Ascending aorta (tissue), 2 donors: ENCODE data around the gene KLC3. TPM values are rescaled to one million over a fixed set of nuclear protein-coding genes. Genes with fewer than 3 reads are reported as not detected.

Experiments used
- DNase-seq, 2 donors: peaks; one replicate each; pipeline ENCODE4 v3.0.0-alpha.2; 2019; ENCODE audit warnings: low spot score in 2 of 2
- H3K27ac ChIP-seq, 2 donors: fragments of 200-600 bp; sonication (generic); one replicate each; pipeline ENCODE4 v1.5.1; 2016 to 2017; ENCODE audit warnings: mild to moderate bottlenecking in 1 of 2
- H3K27me3 ChIP-seq: fragments of 200-600 bp; sonication (generic); one replicate; pipeline ENCODE4 v1.5.1; 2017
- H3K36me3 ChIP-seq, 2 donors: fragments of 200-600 bp; sonication (generic); one replicate each; pipeline ENCODE4 v1.5.1; 2016
- H3K4me1 ChIP-seq, 2 donors: fragments of 200-600 bp; sonication (generic); one replicate each; pipeline ENCODE4 v1.5.1; 2016 to 2017; ENCODE audit warnings: mild to moderate bottlenecking in 1 of 2
- H3K4me3 ChIP-seq, 2 donors: fragments of 200-600 bp; sonication (generic); one replicate each; pipeline ENCODE4 v1.5.1; 2016 to 2017; ENCODE audit warnings: mild to moderate bottlenecking in 1 of 2
- H3K9me3 ChIP-seq, 2 donors: fragments of 200-600 bp; sonication (generic); one replicate each; pipeline ENCODE4 v1.5.1; 2016
- intact Hi-C: fragments of 100-400 bp; cut with DNase I; formaldehyde crosslinking; loops from one replicate; pipeline ENCODE4 v1.15.1; 2023
- total RNA-seq: library from RNA; depleted of rRNA; stranded (reverse); fragments of >200 nt; gene quantifications from one replicate; pipeline ENCODE4 v1.1.0, GENCODE V29; 2016
- TF ChIP-seq, protein P1 (sequence below), 3 experiments: fragments of 200-600 bp in 2 of 3; fragments of 450-650 bp in 1 of 3; sonication (generic) in 2 of 3; IDR thresholded peaks; one replicate each; pipeline ENCODE4 v1.5.1; 2016 to 2019; ENCODE audit warnings: antibody characterized with exemption in 3 of 3, mild to moderate bottlenecking in 1 of 3, moderate library complexity in 1 of 3

KLC3 gene
- total RNA-seq, 1 donor from 2014 or later: not detected

- Histone ChIP-seq H3K4me3 (no peak overlapping the region), H3K27me3 (peaks cover 4% of the 10 kb centered on the region), H3K36me3 (peaks cover 18 to 28% of the 10 kb centered on the region in 2 donors), H3K9me3 (no peaks in the 10 kb centered on the region), H3K4me1 (no peaks in the 10 kb centered on the region), H3K27ac (no peak overlapping the region)
- TF ChIP-seq, protein P1, sequence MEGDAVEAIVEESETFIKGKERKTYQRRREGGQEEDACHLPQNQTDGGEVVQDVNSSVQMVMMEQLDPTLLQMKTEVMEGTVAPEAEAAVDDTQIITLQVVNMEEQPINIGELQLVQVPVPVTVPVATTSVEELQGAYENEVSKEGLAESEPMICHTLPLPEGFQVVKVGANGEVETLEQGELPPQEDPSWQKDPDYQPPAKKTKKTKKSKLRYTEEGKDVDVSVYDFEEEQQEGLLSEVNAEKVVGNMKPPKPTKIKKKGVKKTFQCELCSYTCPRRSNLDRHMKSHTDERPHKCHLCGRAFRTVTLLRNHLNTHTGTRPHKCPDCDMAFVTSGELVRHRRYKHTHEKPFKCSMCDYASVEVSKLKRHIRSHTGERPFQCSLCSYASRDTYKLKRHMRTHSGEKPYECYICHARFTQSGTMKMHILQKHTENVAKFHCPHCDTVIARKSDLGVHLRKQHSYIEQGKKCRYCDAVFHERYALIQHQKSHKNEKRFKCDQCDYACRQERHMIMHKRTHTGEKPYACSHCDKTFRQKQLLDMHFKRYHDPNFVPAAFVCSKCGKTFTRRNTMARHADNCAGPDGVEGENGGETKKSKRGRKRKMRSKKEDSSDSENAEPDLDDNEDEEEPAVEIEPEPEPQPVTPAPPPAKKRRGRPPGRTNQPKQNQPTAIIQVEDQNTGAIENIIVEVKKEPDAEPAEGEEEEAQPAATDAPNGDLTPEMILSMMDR (IDR thresholded peaks at IDR 0.05): no peak
- intact Hi-C loops: no loop called here
- DNase-seq: no peak
These were observed 8.9 kb downstream of the KLC3 start for GRCh38 chr19:45349430-45349941.

- DNase-seq: no peak
- no peaks in the 10 kb centered on the region for H3K27me3 ChIP-seq
- H3K27ac ChIP-seq: no peak overlapping the region
- intact Hi-C loops: no loop called here
- H3K9me3 ChIP-seq: no peaks in the 10 kb centered on the region
- TF ChIP-seq, protein P1 (IDR thresholded peaks at IDR 0.05): no peak
- no peak overlapping the region for H3K4me3 ChIP-seq
- peaks cover 18 to 33% of the 10 kb centered on the region in 2 donors for H3K36me3 ChIP-seq
- no peaks in the 10 kb centered on the region for H3K4me1 ChIP-seq
These were observed 10.0 kb downstream of the KLC3 start for GRCh38 chr19:45350477-45351058.

- Histone ChIP-seq H3K27ac (no peak overlapping the region), H3K9me3 (no peaks in the 10 kb centered on the region), H3K4me1 (no peaks in the 10 kb centered on the region), H3K27me3 (no peaks in the 10 kb centered on the region), H3K4me3 (no peak overlapping the region), H3K36me3 (peaks cover 18 to 33% of the 10 kb centered on the region in 2 donors)
- TF ChIP-seq, protein P1 (IDR thresholded peaks at IDR 0.05): no peak
- intact Hi-C loops: no loop called here
- DNase-seq: no peak
These were observed 10.9 kb downstream of the KLC3 start for GRCh38 chr19:45351401-45351952.

- TF ChIP-seq, protein P1 (IDR thresholded peaks at IDR 0.05): no peak
- Histone ChIP-seq H3K27ac (no peak overlapping the region), H3K4me1 (no peaks in the 10 kb centered on the region), H3K36me3 (peaks cover 19 to 33% of the 10 kb centered on the region in 2 donors), H3K27me3 (no peaks in the 10 kb centered on the region), H3K4me3 (no peak overlapping the region), H3K9me3 (no peaks in the 10 kb centered on the region)
- intact Hi-C loops: no loop called here
- no peak for DNase-seq
These were observed 11.5 kb downstream of the KLC3 start for GRCh38 chr19:45352062-45352461.

GRCh38 chr19:45352471-45352870 lies 11.9 kb downstream of the KLC3 start:
- no peak overlapping the region for H3K27ac ChIP-seq
- no peaks in the 10 kb centered on the region for H3K27me3 ChIP-seq
- no peak for DNase-seq
- intact Hi-C loops: no loop called here
- no peaks in the 10 kb centered on the region for H3K4me1 ChIP-seq
- TF ChIP-seq, protein P1 (IDR thresholded peaks at IDR 0.05): no peak
- peaks cover 23 to 33% of the 10 kb centered on the region in 2 donors for H3K36me3 ChIP-seq
- H3K9me3 ChIP-seq: no peaks in the 10 kb centered on the region
- H3K4me3 ChIP-seq: no peak overlapping the region
